Neuron (in vitro differentiated cells): ENCODE data around the gene KLHDC1.
"Not testable (repeated sequence)": the region's sequence is repeated elsewhere in the genome, so short reads cannot be mapped to it uniquely, and the experiment has no call there.

Experiments used
- H2AFZ ChIP-seq: one replicate; pipeline ENCODE4 v1.6.1; 2013; ENCODE audit warnings: low read depth, mild to moderate bottlenecking, inconsistent platforms, low read length, moderate library complexity
- H3K27me3 ChIP-seq: one replicate; pipeline ENCODE4 v1.6.1; 2013; ENCODE audit warnings: low read length; ENCODE audit not compliant: insufficient read depth
- H3K36me3 ChIP-seq: one replicate; pipeline ENCODE4 v1.6.1; 2013; ENCODE audit warnings: low read length; ENCODE audit not compliant: insufficient read depth
- H3K4me1 ChIP-seq: one replicate; pipeline ENCODE4 v1.6.1; 2013; ENCODE audit warnings: low read length; ENCODE audit not compliant: insufficient read depth
- H3K4me3 ChIP-seq: 2 replicates; pipeline ENCODE4 v1.5.1; 2013; ENCODE audit warnings: mild to moderate bottlenecking, low read length, moderate library complexity
- H3K9me3 ChIP-seq: one replicate; pipeline ENCODE4 v1.6.1; 2013; ENCODE audit warnings: low read length

KLHDC1 gene

DNA sequence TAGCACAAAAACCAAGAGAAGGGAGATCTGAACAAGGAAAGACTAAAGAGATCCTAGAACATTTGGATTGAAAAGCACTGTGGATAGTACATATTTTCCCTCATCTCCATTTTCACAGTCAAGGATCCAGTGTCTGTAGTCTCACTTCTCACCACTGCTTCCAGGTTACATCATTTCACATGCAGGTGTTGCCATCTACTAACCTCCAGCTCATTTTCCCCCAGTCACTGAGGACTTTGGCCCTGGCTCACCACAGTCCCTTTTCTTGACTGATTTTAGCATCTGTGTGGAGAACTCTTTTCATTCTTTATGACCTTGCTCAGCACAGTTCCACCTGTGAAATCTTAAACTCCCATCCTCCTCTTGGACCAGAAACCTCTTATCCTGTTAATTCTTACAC, 53.6 kb downstream of the KLHDC1 start:
- H3K27me3 ChIP-seq, H3K4me3 ChIP-seq, H3K9me3 ChIP-seq, H3K36me3 ChIP-seq, H2AFZ ChIP-seq, H3K4me1 ChIP-seq: not testable (repeated sequence)

DNA sequence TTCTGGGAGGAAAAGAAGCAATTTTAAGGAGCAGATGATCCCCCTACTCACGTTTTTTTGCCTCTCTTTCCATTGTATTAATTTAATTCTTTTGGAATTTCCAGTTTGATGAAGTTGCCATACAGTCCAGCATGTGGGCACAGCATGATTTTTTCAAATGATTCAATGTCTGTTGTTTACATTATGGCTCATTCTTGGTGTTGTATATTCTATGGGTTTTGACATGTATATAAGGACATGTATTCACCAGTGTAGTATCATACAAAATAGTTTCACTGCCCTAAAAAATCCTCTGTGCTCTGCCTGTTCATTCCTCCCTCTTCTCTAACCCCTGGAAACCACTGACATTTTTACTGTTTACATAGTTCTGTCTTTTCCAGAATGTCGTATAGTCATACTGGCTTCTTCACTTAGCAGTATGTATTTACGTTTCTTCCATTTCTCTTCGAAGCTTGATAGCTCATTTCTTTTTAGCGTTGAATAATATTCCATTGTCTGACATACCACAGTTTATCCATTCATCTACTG, 61.7 kb downstream of the KLHDC1 start:
- Histone ChIP-seq H3K27me3 (no peaks in the 10 kb centered on the region), H3K9me3 (no peaks in the 10 kb centered on the region), H3K4me1 (no peaks in the 10 kb centered on the region), H3K4me3 (no peak overlapping the region), H2AFZ (no peak overlapping the region), H3K36me3 (no peaks in the 10 kb centered on the region)

DNA sequence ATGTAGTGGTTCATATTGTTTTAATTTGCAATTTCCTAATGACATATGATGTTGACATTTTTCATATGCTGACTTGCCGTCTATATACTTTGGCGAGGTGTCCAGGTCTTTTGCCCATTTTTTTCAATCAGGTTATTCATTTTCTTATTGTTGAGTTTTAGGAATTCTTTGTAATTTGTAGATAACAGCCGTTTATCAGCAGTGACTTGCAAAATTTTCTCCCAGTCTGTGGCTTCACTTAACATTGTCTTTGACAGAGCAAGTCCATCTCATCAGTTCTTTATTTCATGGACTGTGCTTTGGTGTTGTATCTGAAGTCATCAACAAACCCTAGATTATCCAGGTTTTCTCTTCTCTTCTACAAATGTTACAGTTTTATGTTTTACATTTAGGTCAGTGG, 62.5 kb downstream of the KLHDC1 start:
- H2AFZ ChIP-seq = no peak overlapping the region
- H3K36me3 ChIP-seq = no peaks in the 10 kb centered on the region
- no peaks in the 10 kb centered on the region for H3K9me3 ChIP-seq
- no peak overlapping the region for H3K4me3 ChIP-seq
- no peaks in the 10 kb centered on the region for H3K4me1 ChIP-seq
- no peaks in the 10 kb centered on the region for H3K27me3 ChIP-seq

DNA sequence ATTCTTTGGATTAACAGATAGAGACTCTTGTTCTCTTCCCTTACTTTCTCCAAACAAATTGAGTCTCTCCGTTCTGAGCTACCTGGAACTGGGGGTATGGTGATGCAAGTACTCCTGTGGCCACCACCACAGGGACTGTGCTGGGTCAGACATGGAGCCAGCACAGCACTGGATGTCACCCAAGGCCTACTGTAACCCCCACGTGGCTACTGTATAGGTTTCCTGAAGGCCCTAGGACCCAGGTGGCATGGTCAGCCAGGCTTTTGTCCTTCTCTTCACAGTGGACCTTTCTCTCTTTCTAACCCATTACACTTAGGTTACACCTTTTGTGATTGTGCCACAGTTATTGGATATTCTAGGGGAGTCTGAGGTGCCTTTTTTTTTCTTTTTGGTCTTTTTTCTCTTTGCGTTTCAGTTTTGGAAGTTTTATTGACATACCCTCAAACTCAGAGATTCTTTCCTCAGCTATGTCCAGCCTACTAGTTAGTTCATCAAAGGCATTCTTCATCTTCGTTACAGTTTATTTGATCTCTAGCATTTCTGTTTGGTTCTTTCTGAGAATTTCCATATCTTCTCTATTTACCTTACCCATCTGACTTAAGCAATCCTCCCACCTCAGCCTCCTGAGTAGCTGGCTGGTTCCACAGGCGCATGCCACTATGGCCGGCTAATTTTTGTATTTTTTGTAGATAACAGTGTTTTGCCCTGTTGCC, 69.1 kb downstream of the KLHDC1 start:
- no peak overlapping the region for H3K4me3 ChIP-seq

DNA sequence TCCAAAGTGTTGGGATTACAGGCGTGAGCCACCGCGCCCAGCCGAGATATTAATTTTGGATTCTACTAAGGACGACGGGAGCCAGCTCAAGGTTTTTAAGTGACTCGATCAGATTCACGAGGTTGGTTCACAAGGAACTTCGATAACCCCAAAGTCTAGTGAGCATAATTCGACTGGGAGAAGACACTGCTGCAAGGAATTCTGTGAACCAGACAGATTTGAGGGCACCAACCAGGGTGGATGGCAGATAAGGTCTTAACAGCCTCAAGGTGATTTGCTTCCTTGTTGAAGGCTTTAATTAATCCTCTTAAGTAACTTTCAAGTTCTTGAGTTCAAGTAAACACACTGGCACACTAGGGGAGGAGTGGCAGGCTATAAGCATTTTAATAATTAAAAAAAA, 73.9 kb downstream of the KLHDC1 start:
- Histone ChIP-seq H3K4me3 (peak overlapping the region; percentile 87), H3K4me1 (peaks cover 25% of the 10 kb centered on the region)

More for the DNA sequence above, 69.1 kb downstream of the KLHDC1 start:
- Histone ChIP-seq H3K4me1 (peaks cover 4% of the 10 kb centered on the region), H2AFZ (no peak overlapping the region), H3K27me3 (no peaks in the 10 kb centered on the region), H3K36me3 (no peaks in the 10 kb centered on the region), H3K9me3 (no peaks in the 10 kb centered on the region)

DNA sequence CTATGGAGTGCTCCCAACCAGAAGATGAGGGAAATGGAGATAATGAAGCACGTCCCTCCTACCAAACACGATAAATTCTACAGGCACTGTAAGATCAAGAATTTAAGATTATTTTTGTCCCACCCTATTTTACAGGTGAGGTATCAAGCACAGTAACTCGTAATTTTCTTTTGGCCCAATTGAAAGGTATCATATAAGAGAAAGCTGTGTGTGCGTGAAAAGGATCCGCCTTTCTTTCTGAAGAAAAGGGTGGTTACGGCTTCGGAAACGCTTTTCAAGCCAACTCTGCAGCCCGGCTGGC, 74.3 kb downstream of the KLHDC1 start:
- no peaks in the 10 kb centered on the region for H3K27me3 ChIP-seq
- peaks cover 25% of the 10 kb centered on the region for H3K4me1 ChIP-seq
- H3K9me3 ChIP-seq = no peaks in the 10 kb centered on the region
- H3K4me3 ChIP-seq = peak overlapping the region; percentile 87
- H2AFZ ChIP-seq = peak overlapping the region; percentile 99
- H3K36me3 ChIP-seq = peaks cover 3% of the 10 kb centered on the region

More for the DNA sequence above, 73.9 kb downstream of the KLHDC1 start:
- Histone ChIP-seq H2AFZ (peak overlapping the region; percentile 99), H3K9me3 (no peaks in the 10 kb centered on the region), H3K27me3 (no peaks in the 10 kb centered on the region), H3K36me3 (peaks cover 3% of the 10 kb centered on the region)

DNA sequence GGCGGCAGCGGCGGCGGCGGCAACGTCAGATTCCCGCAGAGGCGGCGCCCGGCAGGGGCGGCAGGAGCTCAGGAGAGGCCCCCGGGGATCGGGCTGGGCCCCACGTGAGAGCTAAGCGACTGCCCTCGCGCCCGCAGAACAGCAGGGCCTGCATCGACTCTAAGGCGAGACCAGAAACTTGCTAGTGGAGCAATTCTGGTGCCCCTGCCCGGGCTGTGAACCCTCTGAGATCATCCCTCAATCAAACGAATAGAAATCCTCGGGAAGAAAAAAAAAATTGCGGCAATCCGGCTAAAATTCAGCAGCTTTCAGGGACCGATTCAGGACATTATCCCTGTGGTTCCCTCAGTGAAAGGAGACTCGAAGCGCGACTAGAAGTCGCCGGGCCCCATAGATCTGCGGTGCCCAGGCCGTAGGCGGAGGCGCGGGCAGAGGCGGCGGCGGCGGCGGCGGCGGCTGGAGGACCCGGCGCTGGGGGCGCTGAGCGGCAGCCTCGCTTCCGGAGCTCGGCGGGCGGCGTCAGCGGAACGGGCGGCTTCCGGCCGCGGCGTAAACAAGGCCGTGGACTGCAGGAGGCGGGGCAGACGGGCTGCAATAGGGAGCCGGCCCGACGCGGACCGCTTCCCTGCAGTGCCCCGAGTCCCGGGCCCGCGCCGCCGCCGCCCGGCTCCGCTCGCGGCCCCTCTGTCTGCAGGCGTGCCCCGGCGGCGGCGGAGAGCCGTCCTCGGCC, 74.8 kb downstream of the KLHDC1 start, which contains the start of gene KLHDC2:
KLHDC2 (plus strand) TSS at position 583 of the 730 bp plus-strand sequence. CDS start 316 bp downstream, outside the sequence.
- Histone ChIP-seq H2AFZ (peak within 1 kb of the TSS; percentile 99), H3K4me3 (peak within 1 kb of the TSS; percentile 87), H3K36me3 (peaks cover 7% of the 10 kb centered on the region), H3K4me1 (peaks cover 25% of the 10 kb centered on the region), H3K9me3 (no peaks in the 10 kb centered on the region), H3K27me3 (no peaks in the 10 kb centered on the region)

DNA sequence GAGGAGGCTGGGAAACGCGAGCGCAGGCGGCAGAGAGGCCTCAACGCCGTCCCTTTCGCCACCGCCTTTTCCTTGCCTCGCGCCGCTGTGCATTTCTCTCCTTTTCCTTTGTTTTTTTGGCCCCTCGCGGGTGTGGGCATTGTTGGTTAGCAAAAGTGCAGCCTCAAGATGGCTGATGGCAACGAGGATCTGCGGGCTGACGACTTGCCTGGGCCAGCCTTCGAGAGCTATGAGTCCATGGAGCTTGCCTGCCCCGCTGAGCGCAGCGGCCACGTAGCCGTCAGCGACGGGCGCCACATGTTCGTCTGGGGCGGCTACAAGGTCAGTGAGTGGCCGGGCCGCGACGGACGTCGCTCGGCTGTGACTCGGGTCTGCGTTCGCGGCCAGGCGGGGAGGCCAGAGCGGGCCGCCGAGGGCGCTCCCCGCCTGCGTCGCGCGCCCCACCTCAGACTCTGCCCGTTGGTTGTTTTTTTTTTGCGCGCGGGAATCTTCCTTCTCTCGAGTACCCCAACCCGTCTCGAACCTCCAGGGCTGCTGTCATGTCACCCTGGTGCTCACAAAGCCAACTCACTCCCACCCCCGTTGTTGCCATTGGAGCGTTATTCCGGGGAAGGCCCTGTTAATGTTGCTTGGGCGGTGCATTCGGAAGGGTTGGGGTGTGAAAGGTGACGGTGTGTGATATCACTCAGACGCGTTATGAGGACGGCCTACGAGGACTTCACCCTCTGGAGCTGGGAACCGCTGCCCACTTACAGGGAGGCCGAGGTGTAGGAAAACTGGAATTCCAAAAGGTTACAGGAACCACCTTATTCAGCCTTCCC, 75.6 kb downstream of the KLHDC1 start:
- Histone ChIP-seq H3K36me3 (peaks cover 7% of the 10 kb centered on the region), H3K4me3 (peak overlapping the region; percentile 87), H2AFZ (peak overlapping the region; percentile 99)

DNA sequence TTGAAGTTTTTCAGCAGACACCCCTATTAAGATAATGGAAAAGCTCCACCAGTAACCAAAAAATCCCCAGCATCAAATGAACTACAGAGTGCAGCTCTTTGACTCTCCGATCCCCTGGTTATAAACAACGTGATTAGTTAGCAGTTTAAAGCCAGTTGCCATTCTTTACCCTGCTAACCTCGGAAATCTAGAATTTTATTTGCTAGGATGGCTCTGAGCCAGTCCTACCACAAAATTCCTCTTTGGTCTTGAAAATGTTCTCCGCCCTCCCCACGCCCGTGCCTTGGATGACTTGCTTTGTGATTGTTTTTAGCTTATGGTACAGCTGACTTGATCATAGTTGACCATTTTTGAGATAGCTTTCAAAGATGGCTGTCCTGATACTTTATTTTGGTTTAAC, 76.3 kb downstream of the KLHDC1 start:
- peaks cover 10% of the 10 kb centered on the region for H3K36me3 ChIP-seq

More for the DNA sequence above, 75.6 kb downstream of the KLHDC1 start:
- Histone ChIP-seq H3K27me3 (no peaks in the 10 kb centered on the region), H3K4me1 (peaks cover 25% of the 10 kb centered on the region), H3K9me3 (no peaks in the 10 kb centered on the region)

DNA sequence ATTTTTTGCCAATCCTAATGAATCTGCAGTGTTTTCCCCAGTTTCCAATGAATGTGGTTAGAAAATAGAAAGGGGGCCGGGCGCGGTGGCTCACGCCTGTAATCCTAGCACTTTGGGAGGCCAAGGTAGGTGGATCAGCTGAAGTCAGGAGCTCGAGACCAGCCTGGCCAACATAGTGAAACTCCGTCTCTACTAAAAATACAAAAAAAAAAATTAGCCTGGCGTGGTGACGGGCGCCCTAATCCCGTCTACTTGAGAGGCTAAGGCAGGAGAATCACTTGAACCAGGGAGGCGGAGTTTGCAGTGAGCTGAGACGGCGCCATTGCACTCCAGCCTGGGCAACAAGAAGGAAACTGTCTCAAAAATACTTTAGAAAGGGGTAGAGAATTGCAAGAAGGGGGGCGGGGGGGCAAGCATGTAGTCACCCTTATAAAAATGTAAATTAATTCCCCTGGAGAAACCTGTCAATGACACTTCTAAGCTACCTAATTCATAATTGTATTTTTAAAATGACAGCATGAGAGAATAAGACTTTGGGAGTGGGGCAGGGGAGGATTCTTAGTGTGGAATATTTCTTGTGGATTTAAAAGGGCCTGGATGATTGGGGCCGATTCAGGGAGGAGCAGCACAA, 76.8 kb downstream of the KLHDC1 start:
- no peaks in the 10 kb centered on the region for H3K27me3 ChIP-seq
- no peaks in the 10 kb centered on the region for H3K9me3 ChIP-seq
- H3K4me3 ChIP-seq = peak overlapping the region; percentile 87
- peaks cover 25% of the 10 kb centered on the region for H3K4me1 ChIP-seq
- no peak overlapping the region for H2AFZ ChIP-seq
- H3K36me3 ChIP-seq = peaks cover 15% of the 10 kb centered on the region

More for the DNA sequence above, 76.3 kb downstream of the KLHDC1 start:
- no peak overlapping the region for H2AFZ ChIP-seq
- no peaks in the 10 kb centered on the region for H3K27me3 ChIP-seq
- no peaks in the 10 kb centered on the region for H3K9me3 ChIP-seq
- peaks cover 25% of the 10 kb centered on the region for H3K4me1 ChIP-seq
- H3K4me3 ChIP-seq = peak overlapping the region; percentile 87

DNA sequence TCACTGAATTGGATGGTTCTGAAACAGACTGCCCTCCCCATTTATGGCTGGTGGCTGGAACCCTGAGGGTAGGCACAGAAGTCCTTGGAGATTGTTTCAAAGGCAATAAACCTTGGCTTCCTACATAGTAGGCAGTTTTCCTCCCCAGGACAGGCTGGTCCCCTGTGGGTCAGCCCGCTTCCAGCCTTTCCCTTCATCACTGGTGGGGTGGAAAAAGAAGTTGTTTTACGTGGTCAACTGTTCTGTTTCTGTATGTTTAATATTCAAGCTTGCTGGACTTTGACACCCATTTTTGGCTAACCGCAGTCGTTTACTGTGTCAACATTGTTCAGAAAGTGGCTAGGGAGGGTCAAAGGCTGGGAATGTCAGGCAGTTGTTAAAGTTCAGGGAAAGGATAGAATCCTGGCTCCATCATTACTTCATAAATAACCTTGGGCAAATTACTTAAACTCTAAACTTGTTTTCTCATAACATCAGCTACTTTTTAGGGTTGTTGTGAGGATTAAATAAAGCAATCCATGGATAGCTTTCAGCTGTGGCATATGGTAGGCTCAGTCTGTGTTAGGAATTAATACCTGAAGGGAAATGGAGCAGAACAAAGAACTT, 77.4 kb downstream of the KLHDC1 start:
- Histone ChIP-seq H3K4me1 (peaks cover 25% of the 10 kb centered on the region), H3K9me3 (no peaks in the 10 kb centered on the region), H2AFZ (no peak overlapping the region), H3K4me3 (peak overlapping the region; percentile 87), H3K27me3 (no peaks in the 10 kb centered on the region), H3K36me3 (peaks cover 21% of the 10 kb centered on the region)

DNA sequence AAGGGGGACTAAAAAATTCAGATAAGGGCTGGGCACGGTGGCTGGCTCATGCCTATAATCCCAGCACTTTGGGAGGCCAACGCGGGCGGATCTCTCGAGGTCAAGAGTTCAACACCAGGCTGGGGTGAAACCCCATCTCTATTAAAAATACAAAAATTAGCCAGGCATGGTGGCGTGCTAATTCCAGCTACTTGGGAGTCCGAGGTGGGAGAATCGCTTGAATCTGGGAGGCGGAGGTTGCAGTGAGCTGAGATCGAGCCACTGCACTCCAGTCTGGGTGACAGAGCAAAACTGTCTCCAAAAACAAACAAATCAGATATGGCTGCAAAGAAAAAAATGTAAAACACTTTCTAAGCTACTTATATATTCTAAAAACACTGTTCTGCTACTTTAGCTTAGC, 78.8 kb downstream of the KLHDC1 start:
- Histone ChIP-seq H3K36me3 (peaks cover 31% of the 10 kb centered on the region), H3K4me1 (peaks cover 24% of the 10 kb centered on the region)
- H3K9me3 ChIP-seq, H2AFZ ChIP-seq, H3K4me3 ChIP-seq, H3K27me3 ChIP-seq: not testable (repeated sequence)
